ENCODE measurements around the gene C15orf39. TPM values are rescaled to one million over a fixed set of nuclear protein-coding genes. Genes with fewer than 3 reads are reported as not detected.

C15orf39 gene
- total and polyA plus RNA-seq, 2 experiments from 2014 or later, result 5.1 to 12.5 TPM

DNA sequence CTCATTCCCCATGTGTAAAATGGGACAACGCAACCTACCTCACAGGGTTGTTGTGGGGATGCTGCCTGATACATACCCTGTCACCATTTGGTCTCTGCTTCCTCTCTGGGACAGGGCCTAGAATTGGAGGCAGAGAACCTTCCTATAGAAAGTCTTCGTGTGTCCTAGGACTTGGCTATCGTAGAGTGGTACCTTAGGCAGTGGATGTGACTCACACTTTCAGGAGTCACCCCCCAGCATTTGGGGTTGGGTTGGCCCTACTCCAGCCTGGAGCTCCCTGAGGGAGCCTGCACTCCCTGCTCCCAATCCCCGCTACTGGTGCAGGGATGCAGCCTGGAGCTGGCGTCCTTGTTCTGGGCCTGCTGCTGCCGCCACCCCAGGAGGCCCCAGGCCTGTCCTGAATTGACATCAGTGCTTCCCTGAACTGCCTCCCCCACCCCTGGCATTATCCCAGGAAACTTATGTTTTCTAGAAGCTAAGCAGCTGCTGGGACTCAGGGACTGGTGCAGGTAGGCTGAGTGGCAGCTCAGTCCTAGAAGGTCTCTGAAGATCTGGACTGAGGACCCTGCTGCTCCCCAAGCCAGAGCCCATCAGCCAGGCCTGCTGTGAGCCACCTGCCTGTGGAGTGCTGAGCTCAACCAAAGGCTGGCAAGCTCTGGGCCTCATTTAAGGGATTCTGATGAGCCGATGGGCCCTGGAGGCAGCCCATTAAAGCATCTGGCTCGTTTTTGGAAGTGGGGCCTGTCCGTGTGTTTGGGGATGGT, 9.9 kb downstream of the C15orf39 start:
- H3K27ac ChIP-seq, result no peak overlapping the region
- H3K9ac ChIP-seq, result no peak overlapping the region
- H3K27me3 ChIP-seq (replicated peaks; ENCODE audit: insufficient read depth), result no peaks in the 10 kb centered on the region
- H2AFZ ChIP-seq, result no peak overlapping the region
- WGBS, 2 experiments (ENCODE audit: low coverage in 1 of 2, low lambda C conversion rate in 2 of 2, missing lambda C conversion rate in 2 of 2), result 70 to 72% methylated on average over 9 of the region's 9 CpGs
- H3K36me3 ChIP-seq (ENCODE audit: low read depth), result no peaks in the 10 kb centered on the region; the same call in 1 of the 2 replicates
- no peak overlapping the region for H3K4me2 ChIP-seq (ENCODE audit: unreplicated experiment)
- in situ Hi-C loops (cut with MboI), result no loop called here
- H3K9me2 ChIP-seq (ENCODE audit: insufficient read depth), result no peaks in the 10 kb centered on the region
- H3K9me3 ChIP-seq (ENCODE audit: low read depth), result no peaks in the 10 kb centered on the region
- H3F3A ChIP-seq (ENCODE audit: insufficient read depth), result no peaks in the 10 kb centered on the region
- TF ChIP-seq EZH2phosphoT487 (IDR thresholded peaks at IDR 0.05; ENCODE audit: insufficient read depth, low read depth) (no peak), EZH2 (IDR thresholded peaks at IDR 0.05; ENCODE audit: insufficient read depth, poor library complexity, severe bottlenecking) (no peak)
- no peak overlapping the region for H3K4me3 ChIP-seq
- no peaks in the 10 kb centered on the region for H3K4me1 ChIP-seq (ENCODE audit: insufficient read depth)
- H3K79me2 ChIP-seq (ENCODE audit: insufficient read depth), result peaks cover 64% of the 10 kb centered on the region
- peaks cover 6% of the 10 kb centered on the region; the same call in 1 of the 2 replicates for H4K20me1 ChIP-seq (ENCODE audit: insufficient read depth)
- no peak for DNase-seq

DNA sequence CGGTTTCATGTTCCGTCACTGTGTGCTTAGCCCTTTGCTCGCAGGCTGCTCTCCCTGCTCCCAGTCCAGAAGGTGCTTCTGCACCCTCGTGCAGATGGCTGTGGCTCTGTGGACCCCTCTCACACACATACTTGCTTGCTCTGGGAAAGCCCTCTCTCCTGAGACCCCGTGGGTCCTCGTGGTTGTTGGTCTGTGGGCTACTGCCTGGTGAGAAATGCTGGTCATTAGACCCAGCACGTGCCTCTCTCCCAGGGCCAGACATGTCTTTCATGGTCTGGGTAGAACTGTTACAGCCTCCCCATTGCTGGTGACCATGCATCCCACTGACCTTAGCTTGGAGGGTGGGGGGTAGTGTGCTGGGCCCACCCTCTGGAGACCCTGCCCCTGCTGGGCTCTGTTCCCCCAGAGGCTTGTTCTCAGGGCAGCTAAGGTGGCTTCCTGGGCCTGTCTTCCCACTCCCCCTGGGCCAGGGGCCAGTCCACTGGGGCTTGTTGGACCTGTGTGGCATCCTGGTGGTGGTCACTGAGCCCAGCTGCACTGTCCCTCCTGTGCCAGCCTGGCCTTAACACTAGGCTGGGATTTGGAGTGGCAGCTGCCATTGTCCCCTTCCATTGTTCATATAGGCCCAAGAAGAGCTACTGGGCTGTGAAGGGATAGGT, 10.6 kb downstream of the C15orf39 start:
- Histone ChIP-seq H2AFZ (no peak overlapping the region), H3K9ac (no peak overlapping the region), H3K9me3 (ENCODE audit: low read depth) (no peaks in the 10 kb centered on the region), H3K4me3 (no peak overlapping the region), H3K79me2 (ENCODE audit: insufficient read depth) (peaks cover 57% of the 10 kb centered on the region), H3K4me2 (ENCODE audit: unreplicated experiment) (no peak overlapping the region), H3K9me2 (ENCODE audit: insufficient read depth) (no peaks in the 10 kb centered on the region), H4K20me1 (ENCODE audit: insufficient read depth) (peaks cover 6% of the 10 kb centered on the region; the same call in 1 of the 2 replicates), H3K36me3 (ENCODE audit: low read depth) (no peaks in the 10 kb centered on the region; the same call in 1 of the 2 replicates), H3K27me3 (replicated peaks; ENCODE audit: insufficient read depth) (no peaks in the 10 kb centered on the region), H3F3A (ENCODE audit: insufficient read depth) (no peaks in the 10 kb centered on the region), H3K4me1 (ENCODE audit: insufficient read depth) (no peaks in the 10 kb centered on the region), H3K27ac (no peak overlapping the region)
- WGBS, 2 experiments (ENCODE audit: low coverage in 1 of 2, low lambda C conversion rate in 2 of 2, missing lambda C conversion rate in 2 of 2), result 86 to 89% methylated on average over 7 of the region's 7 CpGs
- in situ Hi-C loops (cut with MboI), result no loop called here
- no peak for DNase-seq
- no peak for TF ChIP-seq EZH2 (IDR thresholded peaks at IDR 0.05; ENCODE audit: insufficient read depth, poor library complexity, severe bottlenecking)
- no peak for TF ChIP-seq EZH2phosphoT487 (IDR thresholded peaks at IDR 0.05; ENCODE audit: insufficient read depth, low read depth)

DNA sequence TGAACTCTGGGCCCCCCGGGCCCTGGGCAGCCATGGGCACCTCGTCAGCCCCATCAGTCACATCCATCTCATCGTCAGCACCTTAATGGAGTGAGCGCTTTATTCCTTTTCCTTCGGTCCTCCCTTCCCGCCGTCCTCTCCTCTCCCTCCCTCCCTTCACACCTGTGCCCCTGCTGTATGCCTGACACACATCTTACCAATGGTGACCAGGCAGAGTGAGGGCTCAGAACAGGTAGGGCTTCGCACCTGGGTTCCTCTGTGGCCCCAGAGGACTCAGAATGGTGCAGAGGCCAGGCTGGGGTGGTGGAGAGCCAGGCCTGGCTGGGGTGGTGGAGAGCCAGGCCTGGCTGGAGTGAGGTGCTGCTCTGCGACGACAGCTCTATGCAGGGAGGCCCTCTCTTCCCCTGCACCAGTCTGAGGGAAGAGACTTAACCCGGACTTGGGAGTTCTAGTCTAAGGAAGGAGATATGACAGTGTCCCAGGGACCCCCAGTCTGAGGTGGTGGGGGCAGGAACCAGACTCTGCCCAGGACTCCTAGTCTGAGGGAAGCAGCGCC, 11.6 kb downstream of the C15orf39 start:
- Histone ChIP-seq H2AFZ (no peak overlapping the region), H3K4me3 (no peak overlapping the region), H3K9ac (no peak overlapping the region), H3K27ac (no peak overlapping the region), H3K4me2 (ENCODE audit: unreplicated experiment) (no peak overlapping the region), H3K9me2 (ENCODE audit: insufficient read depth) (no peaks in the 10 kb centered on the region), H3K79me2 (ENCODE audit: insufficient read depth) (peaks cover 47% of the 10 kb centered on the region), H3K36me3 (ENCODE audit: low read depth) (no peaks in the 10 kb centered on the region; the same call in 1 of the 2 replicates), H3F3A (ENCODE audit: insufficient read depth) (no peaks in the 10 kb centered on the region), H3K4me1 (ENCODE audit: insufficient read depth) (no peaks in the 10 kb centered on the region), H4K20me1 (ENCODE audit: insufficient read depth) (peaks cover 6% of the 10 kb centered on the region; the same call in 1 of the 2 replicates), H3K27me3 (replicated peaks; ENCODE audit: insufficient read depth) (no peaks in the 10 kb centered on the region), H3K9me3 (ENCODE audit: low read depth) (no peaks in the 10 kb centered on the region)
- 83 to 89% methylated on average over 11 to 12 of the region's 12 CpGs for WGBS, 2 experiments (ENCODE audit: low coverage in 1 of 2, low lambda C conversion rate in 2 of 2, missing lambda C conversion rate in 2 of 2)
- in situ Hi-C loops (cut with MboI), result no loop called here
- no peak for DNase-seq
- TF ChIP-seq EZH2phosphoT487 (IDR thresholded peaks at IDR 0.05; ENCODE audit: insufficient read depth, low read depth) (no peak), EZH2 (IDR thresholded peaks at IDR 0.05; ENCODE audit: insufficient read depth, poor library complexity, severe bottlenecking) (no peak)

DNA sequence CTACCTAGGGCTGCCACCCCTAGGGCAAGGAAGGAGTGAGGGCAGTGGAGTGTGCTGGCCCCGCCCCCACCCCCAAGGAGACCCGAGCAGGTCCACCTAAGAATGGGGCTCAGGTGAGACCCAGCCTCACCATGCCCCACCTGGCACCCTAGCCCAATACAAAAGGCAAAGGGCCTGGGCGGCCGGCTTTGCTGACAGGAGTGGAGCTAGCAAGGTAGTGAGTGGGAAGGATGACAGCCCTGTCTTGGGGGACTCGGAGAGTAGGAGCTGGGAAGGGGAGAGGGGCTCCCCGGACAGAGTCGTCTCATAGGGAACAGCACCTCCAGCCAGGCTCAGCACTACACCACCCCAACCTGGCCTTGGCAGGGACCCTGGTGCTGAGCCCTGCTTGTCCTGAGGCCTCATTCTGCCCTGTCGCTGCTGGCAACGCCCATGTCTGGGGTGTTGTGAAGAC, 12.1 kb downstream of the C15orf39 start:
- TF ChIP-seq EZH2 (IDR thresholded peaks at IDR 0.05; ENCODE audit: insufficient read depth, poor library complexity, severe bottlenecking), result no peak
- no peak for TF ChIP-seq EZH2phosphoT487 (IDR thresholded peaks at IDR 0.05; ENCODE audit: insufficient read depth, low read depth)
- DNase-seq, result no peak
- WGBS, 2 experiments (ENCODE audit: low coverage in 1 of 2, low lambda C conversion rate in 2 of 2, missing lambda C conversion rate in 2 of 2), result 74 to 87% methylated on average over 8 to 9 of the region's 9 CpGs
- no peaks in the 10 kb centered on the region for H3K9me3 ChIP-seq (ENCODE audit: low read depth)
- H3K36me3 ChIP-seq (ENCODE audit: low read depth), result no peaks in the 10 kb centered on the region
- no peaks in the 10 kb centered on the region for H3F3A ChIP-seq (ENCODE audit: insufficient read depth)
- H3K4me2 ChIP-seq (ENCODE audit: unreplicated experiment), result no peak overlapping the region
- H3K4me1 ChIP-seq (ENCODE audit: insufficient read depth), result no peaks in the 10 kb centered on the region
- H3K9ac ChIP-seq, result no peak overlapping the region
- in situ Hi-C loops (cut with MboI), result no loop called here
- peaks cover 42% of the 10 kb centered on the region for H3K79me2 ChIP-seq (ENCODE audit: insufficient read depth)
- no peak overlapping the region for H2AFZ ChIP-seq
- H4K20me1 ChIP-seq (ENCODE audit: insufficient read depth), result peaks cover 6% of the 10 kb centered on the region; the same call in 1 of the 2 replicates
- H3K27ac ChIP-seq, result no peak overlapping the region
- no peaks in the 10 kb centered on the region for H3K27me3 ChIP-seq (replicated peaks; ENCODE audit: insufficient read depth)
- H3K4me3 ChIP-seq, result no peak overlapping the region
- no peaks in the 10 kb centered on the region for H3K9me2 ChIP-seq (ENCODE audit: insufficient read depth)

All from GM23248 (cell line).